NCI-H446 treated with DMSO at 0.1 percent for 48 hours (cell line): ENCODE measurements around the gene SEMA6B.

Experiments
- DNase-seq: peaks from one replicate; lab custom pipeline; 2025; lab: John Stamatoyannopoulos, UW

SEMA6B gene

GRCh38 chr19:4586691-4587090 lies 27.2 kb upstream of the SEMA6B start:
- DNase-seq: no peak

GRCh38 chr19:4586245-4586644 lies 26.8 kb upstream of the SEMA6B start:
- DNase-seq: no peak

- no peak for DNase-seq
These were observed 26.1 kb upstream of the SEMA6B start for GRCh38 chr19:4585556-4585955.

GRCh38 chr19:4584670-4585460 lies 25.4 kb upstream of the SEMA6B start:
- DNase-seq: no peak

- no peak for DNase-seq
These were observed 24.6 kb upstream of the SEMA6B start for GRCh38 chr19:4583961-4584669.

GRCh38 chr19:4582980-4583842 lies 23.7 kb upstream of the SEMA6B start:
- DNase-seq: no peak

- DNase-seq: no peak
These were observed 22.4 kb upstream of the SEMA6B start for GRCh38 chr19:4581666-4582553.

GRCh38 chr19:4580961-4581665 lies 21.6 kb upstream of the SEMA6B start:
- no peak for DNase-seq

GRCh38 chr19:4580021-4580901 lies 20.8 kb upstream of the SEMA6B start:
- no peak for DNase-seq

- DNase-seq: no peak
These were observed 19.9 kb upstream of the SEMA6B start for GRCh38 chr19:4579389-4579788.

GRCh38 chr19:4578552-4579248 lies 19.2 kb upstream of the SEMA6B start:
- DNase-seq: no peak

- no peak for DNase-seq
These were observed 17.7 kb upstream of the SEMA6B start for GRCh38 chr19:4577020-4577782.

- no peak for DNase-seq
These were observed 16.8 kb upstream of the SEMA6B start for GRCh38 chr19:4576016-4576933.

- no peak for DNase-seq
These were observed 16.0 kb upstream of the SEMA6B start for GRCh38 chr19:4575267-4576015.

GRCh38 chr19:4573682-4574081 lies 14.2 kb upstream of the SEMA6B start:
- DNase-seq: no peak

GRCh38 chr19:4571305-4571917 lies 11.9 kb upstream of the SEMA6B start:
- DNase-seq: no peak
